Activated naive CD8-positive, alpha-beta T cell treated with anti-CD3 and anti-CD28 coated beads for 36 hours (primary cell): ENCODE data around the gene RSPRY1. TPM values are rescaled to one million over a fixed set of nuclear protein-coding genes. Genes with fewer than 3 reads are reported as not detected.
"Not testable (repeated sequence)": the region's sequence is repeated elsewhere in the genome, so short reads cannot be mapped to it uniquely, and the experiment has no call there.

ENCODE experiments used
- DNase-seq: peaks from one replicate; pipeline ENCODE4 v3.0.0; 2021
- H3K27ac Mint-ChIP-seq: one replicate; pipeline ENCODE4 v1.8.0; 2022; ENCODE audit warnings: mild to moderate bottlenecking, moderate library complexity, mixed read lengths
- H3K27me3 Mint-ChIP-seq: one replicate; pipeline ENCODE4 v1.8.0; 2022; ENCODE audit warnings: mild to moderate bottlenecking, mixed read lengths
- H3K36me3 Mint-ChIP-seq: one replicate; pipeline ENCODE4 v1.8.0; 2021; ENCODE audit warnings: mild to moderate bottlenecking, mixed read lengths
- H3K4me1 Mint-ChIP-seq: one replicate; pipeline ENCODE4 v1.8.0; 2021; ENCODE audit warnings: mixed read lengths
- H3K4me3 Mint-ChIP-seq: one replicate; pipeline ENCODE4 v1.8.0; 2022; ENCODE audit warnings: mild to moderate bottlenecking, moderate library complexity, mixed read lengths
- H3K9me3 Mint-ChIP-seq: one replicate; pipeline ENCODE4 v1.8.0; 2022; ENCODE audit warnings: mixed read lengths
- total RNA-seq, 2 experiments: library from RNA; stranded (reverse); gene quantifications; one replicate each; pipeline ENCODE4 v1.2.3, GENCODE V29; 2021

RSPRY1 gene
- total RNA-seq, 2 experiments from 2014 or later: 27.2 to 30.5 TPM

DNA sequence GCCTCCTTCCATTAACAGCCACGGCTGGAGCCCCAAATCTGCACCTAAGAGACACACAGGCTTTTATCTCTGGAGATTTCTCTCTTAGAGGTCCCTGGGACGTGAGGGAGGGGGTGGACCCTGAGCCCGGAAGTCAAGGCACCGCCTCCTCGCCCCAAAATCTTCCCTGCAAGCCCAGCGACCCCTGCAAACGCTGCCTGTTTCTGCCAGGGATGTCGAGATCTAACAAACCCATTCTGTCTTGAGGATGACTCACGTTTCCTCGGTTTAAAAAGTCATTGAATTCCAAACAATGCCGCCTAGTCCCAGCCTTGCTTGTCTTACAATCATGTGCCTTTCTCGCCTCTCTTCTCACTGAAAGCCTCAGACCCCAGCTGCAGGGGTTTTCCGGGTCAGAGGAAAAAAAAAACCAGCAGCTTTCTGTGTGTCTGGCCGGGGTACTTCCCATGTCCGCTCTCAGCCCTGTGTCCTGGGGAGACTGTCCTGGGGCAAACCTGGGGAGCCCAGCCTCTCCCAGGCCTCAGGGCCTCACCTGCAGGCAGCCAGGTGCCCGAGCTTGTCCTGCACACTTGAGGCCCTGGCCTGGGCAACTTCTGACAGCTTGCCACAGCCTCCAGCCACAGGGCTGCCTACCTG lies 74.3 kb downstream of the RSPRY1 start:
- no peaks in the 10 kb centered on the region for H3K27me3 Mint-ChIP-seq
- H3K36me3 Mint-ChIP-seq: no peaks in the 10 kb centered on the region
- H3K9me3 Mint-ChIP-seq: no peaks in the 10 kb centered on the region
- H3K4me3 Mint-ChIP-seq: peak overlapping the region; percentile 54
- DNase-seq: peak; percentile 34
- peaks cover 15% of the 10 kb centered on the region for H3K4me1 Mint-ChIP-seq
- peak overlapping the region; percentile 87 for H3K27ac Mint-ChIP-seq

DNA sequence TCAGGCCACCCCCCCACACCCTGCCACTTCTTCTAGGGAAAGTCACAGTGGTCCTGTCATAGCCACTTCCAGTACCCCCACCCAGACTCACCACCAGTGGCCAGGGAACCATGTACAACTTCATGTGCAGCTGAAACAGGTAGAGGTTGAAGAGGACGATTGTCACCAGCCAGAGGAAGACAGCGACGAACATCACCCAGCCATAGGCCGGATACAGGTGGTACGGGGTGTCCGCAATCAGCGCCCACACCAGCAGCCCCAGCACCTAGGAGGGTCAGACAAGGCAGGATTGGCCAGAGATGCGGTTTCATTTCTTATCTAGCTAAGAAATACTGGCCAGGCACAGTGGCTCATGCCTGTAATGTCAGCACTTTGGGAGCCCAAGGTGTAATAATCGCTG lies 75.7 kb downstream of the RSPRY1 start:
- Mint-ChIP-seq H3K4me1 (peaks cover 25% of the 10 kb centered on the region), H3K9me3 (no peaks in the 10 kb centered on the region), H3K27me3 (no peaks in the 10 kb centered on the region), H3K36me3 (no peaks in the 10 kb centered on the region), H3K27ac (no peak overlapping the region), H3K4me3 (no peak overlapping the region)
- no peak for DNase-seq

DNA sequence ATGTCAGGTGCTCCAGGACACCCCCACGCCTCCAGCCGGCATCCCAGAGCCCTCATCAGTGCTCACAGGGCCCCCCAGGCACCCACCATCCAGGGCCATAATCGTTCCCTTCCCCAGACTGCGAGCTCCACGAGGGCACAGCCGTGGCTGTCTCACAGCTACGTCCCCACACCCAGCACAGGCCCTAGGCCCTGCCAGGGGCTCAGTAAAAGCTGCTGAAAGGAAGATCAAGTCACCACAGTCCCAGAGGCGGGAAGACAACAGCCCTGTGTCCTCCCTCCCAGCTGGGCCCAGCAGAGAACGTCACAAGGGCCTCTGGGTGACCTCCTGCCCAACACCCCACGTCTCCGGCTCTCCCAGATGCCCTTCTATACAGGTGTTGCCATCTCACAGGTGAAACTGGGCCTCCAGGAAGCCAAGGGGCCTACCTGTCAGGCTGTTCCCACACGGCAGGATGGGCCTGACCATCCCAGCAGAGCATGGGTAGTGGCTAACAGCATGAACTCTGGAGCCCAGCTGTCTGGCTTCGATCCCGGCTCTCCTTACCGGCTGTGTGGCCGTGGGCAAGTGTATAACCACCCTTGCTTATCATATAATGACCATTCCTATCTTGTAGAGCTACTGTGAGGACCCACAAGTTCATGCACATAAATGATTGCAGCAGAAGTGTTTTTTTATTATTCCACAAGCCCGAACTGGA lies 76.9 kb downstream of the RSPRY1 start:
- no peaks in the 10 kb centered on the region for H3K36me3 Mint-ChIP-seq
- peak overlapping the region; percentile 20 for H3K27ac Mint-ChIP-seq
- H3K9me3 Mint-ChIP-seq: no peaks in the 10 kb centered on the region
- no peak for DNase-seq
- H3K4me3 Mint-ChIP-seq: no peak overlapping the region
- H3K4me1 Mint-ChIP-seq: peaks cover 35% of the 10 kb centered on the region
- H3K27me3 Mint-ChIP-seq: no peaks in the 10 kb centered on the region

DNA sequence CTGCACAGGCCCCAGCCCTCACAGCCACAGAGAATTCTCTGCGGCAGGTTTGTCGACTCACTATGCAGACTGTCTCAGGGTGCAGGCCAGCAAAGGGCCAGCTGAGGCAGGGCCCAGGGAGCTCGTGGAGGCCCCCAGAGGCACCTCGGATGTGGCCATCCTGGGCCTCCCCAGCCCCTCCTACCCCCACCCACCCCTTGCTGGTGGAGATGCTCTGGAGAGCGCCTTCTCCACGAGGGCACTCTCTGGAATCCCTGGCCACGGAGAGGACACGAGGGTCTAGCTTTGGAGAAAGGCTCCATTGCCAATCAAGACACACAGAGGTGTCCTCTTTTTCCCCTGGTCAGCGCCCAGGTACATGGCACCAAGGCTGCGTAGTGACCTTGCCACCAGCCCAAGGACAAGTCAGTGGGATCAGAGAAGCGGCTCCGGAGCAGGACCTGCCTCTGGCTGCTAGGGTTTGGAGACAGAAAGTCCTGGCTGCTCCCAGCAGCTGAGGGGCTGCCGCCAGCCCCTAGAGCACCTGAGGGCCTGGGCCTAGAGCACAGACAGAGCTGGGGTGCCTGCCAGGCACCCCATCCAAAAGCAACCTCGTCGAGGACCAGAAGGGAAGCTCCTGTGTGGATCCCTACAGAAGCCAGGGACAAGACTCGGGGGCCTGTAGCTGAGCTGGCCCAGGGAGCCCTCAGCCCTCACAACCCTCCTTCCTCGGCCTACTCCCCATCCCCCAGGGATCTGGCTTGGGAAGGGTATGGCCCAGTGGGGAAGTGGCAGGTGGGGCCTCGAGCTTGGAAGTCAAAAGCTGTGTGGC lies 77.6 kb downstream of the RSPRY1 start:
- H3K9me3 Mint-ChIP-seq: no peaks in the 10 kb centered on the region
- H3K36me3 Mint-ChIP-seq: no peaks in the 10 kb centered on the region
- H3K27me3 Mint-ChIP-seq: no peaks in the 10 kb centered on the region
- H3K4me1 Mint-ChIP-seq: peaks cover 40% of the 10 kb centered on the region
- no peak overlapping the region for H3K4me3 Mint-ChIP-seq
- DNase-seq: no peak
- H3K27ac Mint-ChIP-seq: no peak overlapping the region

DNA sequence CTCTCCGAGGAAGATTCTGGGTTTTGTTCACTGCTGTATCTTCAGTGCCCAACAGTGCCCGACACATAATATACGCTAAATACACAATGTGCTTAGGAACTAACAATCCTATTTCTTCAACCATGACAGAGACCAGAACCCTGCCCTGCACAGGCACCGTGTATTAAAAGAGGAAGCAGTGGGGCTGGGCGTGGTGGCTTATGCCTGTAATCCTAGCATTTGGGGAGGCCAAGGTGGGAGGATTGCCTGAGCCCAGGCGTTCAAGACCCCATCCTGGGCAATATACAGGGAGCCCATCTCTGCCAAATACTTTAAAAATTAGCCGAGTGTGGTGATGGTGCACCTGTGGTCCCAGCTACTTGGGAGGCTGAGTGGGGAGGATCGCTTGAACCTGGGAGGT lies 78.3 kb downstream of the RSPRY1 start:
- Mint-ChIP-seq H3K4me3 (no peak overlapping the region), H3K4me1 (peaks cover 43% of the 10 kb centered on the region), H3K27me3 (no peaks in the 10 kb centered on the region), H3K27ac (no peak overlapping the region), H3K36me3 (no peaks in the 10 kb centered on the region), H3K9me3 (no peaks in the 10 kb centered on the region)
- DNase-seq: no peak

DNA sequence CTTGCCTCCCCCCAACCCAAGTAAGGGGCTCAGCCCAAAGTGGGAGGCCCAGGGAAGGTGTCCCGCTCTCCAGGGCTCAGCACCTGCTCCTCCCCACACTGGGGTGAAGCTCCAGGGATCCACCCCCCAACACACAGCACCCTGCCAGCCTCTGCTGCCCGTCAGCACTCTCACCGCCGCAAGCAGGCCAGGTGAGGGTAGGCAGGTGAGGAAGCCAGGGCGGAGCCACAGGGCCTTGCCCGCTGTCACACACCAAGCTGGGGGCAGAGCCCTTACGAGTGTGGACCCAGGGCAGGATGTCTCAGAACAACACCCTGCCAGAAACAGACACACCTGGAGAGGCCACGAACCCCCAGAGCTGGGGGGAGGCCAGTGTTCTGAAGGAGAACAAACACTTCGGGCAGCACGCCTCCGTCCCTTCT lies 78.8 kb downstream of the RSPRY1 start:
- Mint-ChIP-seq H3K27me3 (no peaks in the 10 kb centered on the region), H3K4me1 (peaks cover 40% of the 10 kb centered on the region), H3K9me3 (no peaks in the 10 kb centered on the region), H3K4me3 (no peak overlapping the region), H3K36me3 (no peaks in the 10 kb centered on the region), H3K27ac (peak overlapping the region; percentile 12)
- no peak for DNase-seq

DNA sequence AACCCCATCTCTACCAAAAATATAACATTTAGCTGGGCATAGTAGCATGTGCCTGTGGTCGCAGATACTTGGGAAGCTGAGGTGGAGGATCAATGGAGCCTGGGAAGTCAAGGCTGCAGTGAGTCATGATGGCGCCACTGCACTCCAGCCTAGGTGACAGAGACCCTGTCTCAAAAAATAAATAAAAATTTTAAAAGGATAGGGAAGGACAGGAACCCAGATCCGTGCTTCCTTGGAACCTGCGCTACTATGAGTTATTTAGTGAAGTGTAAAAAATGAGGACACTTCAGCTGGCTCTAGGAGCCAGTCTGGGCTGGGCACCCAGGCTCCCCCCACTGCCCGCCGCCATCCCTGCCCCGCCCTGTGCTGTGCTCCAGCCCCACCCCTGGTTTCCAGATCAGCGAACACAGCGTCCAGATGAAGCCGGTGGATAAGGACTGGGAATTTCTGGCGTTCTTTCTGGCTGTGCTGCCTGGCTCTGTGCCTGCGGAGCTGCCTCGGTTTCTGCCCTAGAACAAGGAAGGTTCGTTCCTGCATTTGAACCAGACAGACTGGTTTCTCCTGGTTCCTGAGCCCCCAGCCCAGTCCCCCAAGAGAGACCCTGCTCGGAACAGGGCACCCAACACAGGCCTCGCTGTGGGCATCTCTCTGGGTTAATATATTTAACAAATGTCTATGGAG lies 79.9 kb downstream of the RSPRY1 start:
- peak overlapping the region; percentile 81 for H3K27ac Mint-ChIP-seq
- no peak for DNase-seq
- no peak overlapping the region for H3K4me3 Mint-ChIP-seq
- peaks cover 32% of the 10 kb centered on the region for H3K4me1 Mint-ChIP-seq
- H3K27me3 Mint-ChIP-seq: no peaks in the 10 kb centered on the region
- H3K36me3 Mint-ChIP-seq: no peaks in the 10 kb centered on the region
- H3K9me3 Mint-ChIP-seq: no peaks in the 10 kb centered on the region

DNA sequence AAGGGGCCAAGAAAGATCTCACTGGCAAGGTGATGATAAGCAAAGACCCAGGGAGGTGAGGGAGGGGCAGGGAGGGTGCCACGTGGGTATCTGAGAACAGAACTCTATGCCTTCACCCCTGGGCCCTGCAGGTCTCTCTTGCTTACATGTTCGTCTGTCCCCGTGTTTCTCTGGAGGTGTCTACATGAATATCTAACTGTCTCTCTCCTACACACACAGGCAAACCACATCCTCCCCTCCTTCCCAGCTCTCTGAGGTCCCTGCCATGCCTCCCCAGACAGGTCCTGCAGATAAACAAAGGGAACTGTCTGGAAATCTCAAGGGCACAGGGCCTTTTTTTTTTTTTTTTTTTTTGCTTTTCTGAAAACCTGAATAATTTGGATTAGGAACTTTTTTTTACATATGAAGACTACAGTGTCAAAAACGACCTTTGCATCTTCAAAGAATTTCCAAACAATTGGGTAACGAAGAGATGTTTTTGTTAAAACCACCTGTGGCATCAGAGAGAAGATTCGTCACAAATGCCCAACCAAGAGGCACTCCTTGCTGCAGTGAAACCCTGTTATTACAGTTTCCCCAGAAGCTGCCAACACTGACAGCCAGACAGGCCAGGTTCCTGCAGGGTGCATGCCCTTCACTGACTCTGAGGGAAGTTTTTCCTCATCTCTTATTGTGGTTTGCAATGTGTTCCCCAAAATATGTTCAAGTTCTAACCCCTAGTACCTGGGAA lies 80.6 kb downstream of the RSPRY1 start:
- H3K27ac Mint-ChIP-seq: peak overlapping the region; percentile 81
- no peaks in the 10 kb centered on the region for H3K36me3 Mint-ChIP-seq
- no peaks in the 10 kb centered on the region for H3K9me3 Mint-ChIP-seq
- H3K27me3 Mint-ChIP-seq: no peaks in the 10 kb centered on the region
- H3K4me1 Mint-ChIP-seq: peaks cover 32% of the 10 kb centered on the region
- DNase-seq: no peak
- no peak overlapping the region for H3K4me3 Mint-ChIP-seq

DNA sequence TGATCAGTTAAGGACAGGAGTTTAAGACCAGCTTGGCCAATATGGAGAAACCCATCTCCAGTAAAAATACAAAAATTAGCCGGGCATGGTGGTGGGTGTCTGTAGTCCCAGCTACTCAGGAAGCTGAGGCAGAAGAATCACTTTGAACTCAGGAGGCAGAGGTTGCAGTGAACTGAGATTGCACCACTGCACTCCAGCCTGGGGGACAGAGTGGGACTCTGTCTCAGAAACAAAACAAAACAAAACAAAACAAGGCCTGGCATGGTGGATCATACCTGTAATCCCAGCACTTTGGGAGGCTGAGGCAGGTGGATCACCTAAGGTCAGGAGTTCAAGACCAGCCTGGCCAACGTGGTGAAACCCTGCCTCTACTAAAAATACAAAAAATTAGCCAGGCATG lies 81.2 kb downstream of the RSPRY1 start:
- H3K4me3 Mint-ChIP-seq, H3K36me3 Mint-ChIP-seq, DNase-seq, H3K9me3 Mint-ChIP-seq, H3K27me3 Mint-ChIP-seq: not testable (repeated sequence)
- Mint-ChIP-seq H3K27ac (peak overlapping the region; percentile 81), H3K4me1 (peaks cover 32% of the 10 kb centered on the region)

DNA sequence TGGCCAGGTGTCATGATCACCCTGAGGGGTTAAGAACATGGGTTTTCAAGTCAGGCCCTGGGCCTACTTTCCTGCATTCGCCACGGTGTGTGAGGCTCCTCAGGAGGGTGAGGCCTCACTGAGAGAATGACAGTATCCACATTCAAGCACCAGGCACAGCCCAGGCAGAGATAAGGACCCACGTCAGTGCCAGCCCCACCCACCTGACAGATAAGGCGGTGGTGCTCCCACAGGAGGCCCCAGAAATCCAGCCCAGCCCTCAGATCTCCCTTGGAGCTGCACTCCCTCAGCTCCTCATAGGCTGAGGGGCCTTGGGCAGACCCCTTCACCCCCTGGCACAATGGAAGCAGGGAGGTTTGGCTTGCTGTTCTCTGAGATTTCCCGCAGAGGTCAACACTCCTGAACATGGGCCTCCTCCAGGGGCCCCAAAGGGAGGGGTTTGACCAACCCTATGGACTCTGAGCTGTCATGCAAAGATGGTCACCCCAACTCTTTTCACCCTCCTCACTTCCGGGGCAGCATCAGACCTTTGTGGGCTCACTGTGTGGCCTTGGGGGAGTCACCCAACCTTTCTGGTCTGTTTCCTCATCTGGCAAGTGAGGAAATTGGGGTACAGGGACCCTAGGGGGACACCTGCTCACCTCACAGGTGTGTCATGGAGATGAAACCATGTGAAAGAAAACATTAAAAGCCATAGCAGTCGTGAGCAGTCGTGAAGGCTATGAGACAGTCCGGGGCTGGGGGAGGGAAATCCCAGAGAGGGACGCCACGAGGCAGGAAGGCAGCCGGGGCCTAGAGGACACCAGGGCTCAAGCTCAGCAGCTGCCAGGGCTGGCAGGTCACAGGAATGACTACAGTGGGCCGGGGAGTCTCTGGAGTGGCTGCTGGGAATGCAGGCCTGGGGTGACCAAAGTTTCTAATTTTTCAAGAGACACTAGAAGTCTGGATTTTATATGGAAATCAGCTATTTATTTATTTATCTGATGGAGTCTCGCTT lies 83.0 kb downstream of the RSPRY1 start:
- no peak for DNase-seq
- Mint-ChIP-seq H3K27me3 (no peaks in the 10 kb centered on the region), H3K36me3 (no peaks in the 10 kb centered on the region), H3K9me3 (no peaks in the 10 kb centered on the region), H3K27ac (peak overlapping the region; percentile 80), H3K4me1 (peaks cover 32% of the 10 kb centered on the region), H3K4me3 (no peak overlapping the region)

DNA sequence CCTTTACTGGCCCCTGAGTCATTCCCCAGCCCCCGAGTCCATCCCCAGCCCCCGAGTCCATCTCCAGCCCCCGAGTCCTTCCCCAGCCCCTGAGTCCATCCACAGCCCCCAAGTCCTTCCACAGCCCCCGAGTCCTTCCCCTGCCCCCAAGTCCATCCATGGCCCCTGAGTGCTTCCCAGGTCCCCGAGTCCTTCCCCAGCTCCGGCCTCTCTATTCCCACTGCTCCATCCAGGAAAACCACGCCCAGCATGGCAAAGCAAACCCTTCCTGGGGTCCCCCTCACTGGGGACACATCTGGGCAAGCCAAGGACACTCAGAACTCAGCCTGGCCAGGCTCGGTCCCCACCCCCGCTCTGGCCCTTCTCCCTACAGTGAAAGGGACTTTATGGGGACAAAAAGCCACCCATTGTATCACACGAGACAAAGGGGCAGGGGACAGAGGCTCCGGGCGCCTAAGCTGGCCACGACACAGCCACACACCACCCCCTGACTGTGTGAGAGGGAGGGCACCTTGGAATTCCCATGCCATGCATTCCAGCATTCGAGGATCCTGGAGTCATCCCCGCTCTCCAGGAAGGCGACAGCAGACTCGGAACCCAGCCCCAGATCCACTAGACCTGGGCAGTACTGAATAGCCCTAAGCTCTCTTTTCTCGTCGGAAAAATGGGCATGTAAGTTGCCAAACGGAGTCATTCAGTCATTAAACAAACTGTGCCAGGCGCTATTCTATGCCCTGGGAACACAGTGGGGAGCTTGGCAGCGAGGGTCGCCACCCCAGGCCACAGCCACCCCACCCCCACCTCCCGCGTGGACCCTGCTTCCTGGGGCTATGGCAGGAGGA lies 84.3 kb downstream of the RSPRY1 start:
- Mint-ChIP-seq H3K9me3 (no peaks in the 10 kb centered on the region), H3K27me3 (no peaks in the 10 kb centered on the region), H3K27ac (no peak overlapping the region), H3K4me1 (peaks cover 28% of the 10 kb centered on the region), H3K36me3 (no peaks in the 10 kb centered on the region), H3K4me3 (no peak overlapping the region)
- no peak for DNase-seq

DNA sequence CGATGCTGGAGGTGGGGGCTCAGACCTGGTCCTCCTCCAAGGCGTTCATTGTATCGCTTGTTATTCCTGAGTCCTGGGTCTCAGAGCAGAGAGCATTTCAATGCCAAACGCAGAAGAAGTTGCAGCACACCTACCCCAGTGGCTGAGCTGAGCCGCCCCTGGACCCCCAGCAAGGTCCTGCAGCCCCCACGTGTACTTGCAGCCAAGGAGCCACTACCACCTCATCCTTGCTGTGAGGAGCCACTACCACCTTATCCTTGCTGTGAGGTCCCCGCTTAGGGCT lies 84.9 kb downstream of the RSPRY1 start:
- H3K27ac Mint-ChIP-seq: no peak overlapping the region
- H3K36me3 Mint-ChIP-seq: no peaks in the 10 kb centered on the region
- H3K4me3 Mint-ChIP-seq: no peak overlapping the region
- no peaks in the 10 kb centered on the region for H3K27me3 Mint-ChIP-seq
- H3K9me3 Mint-ChIP-seq: no peaks in the 10 kb centered on the region
- H3K4me1 Mint-ChIP-seq: peaks cover 25% of the 10 kb centered on the region
- no peak for DNase-seq

DNA sequence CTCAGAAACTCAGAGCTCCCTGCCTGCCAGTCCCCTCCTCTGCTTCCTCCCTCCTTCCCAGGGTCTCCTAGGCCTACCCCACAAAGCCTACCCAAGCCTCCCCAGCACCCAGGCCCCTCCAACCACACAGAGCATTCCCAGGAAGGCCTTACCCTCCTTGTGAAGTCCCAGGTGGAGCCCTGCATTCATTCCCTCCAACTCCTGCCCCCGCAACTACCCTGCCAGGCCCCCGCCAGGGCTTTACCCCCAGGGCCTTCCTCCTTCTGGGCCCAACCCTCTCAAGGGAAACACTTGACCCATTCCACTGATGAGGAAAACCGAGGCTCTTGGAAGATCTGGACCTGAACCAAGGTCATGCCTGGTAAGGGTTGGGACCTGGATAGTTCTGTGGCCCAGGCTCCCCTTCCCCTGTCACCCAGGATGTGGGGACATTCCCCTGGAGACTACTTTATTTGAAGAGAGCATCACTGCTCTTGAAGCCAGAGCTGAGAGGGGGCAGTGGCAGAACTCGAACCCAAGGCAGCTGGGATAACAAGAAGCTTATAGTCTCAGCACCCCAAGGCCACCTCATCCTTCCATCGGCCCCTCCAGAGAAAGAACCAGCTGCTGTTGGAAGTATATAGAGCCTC lies 85.9 kb downstream of the RSPRY1 start:
- Mint-ChIP-seq H3K4me1 (peaks cover 20% of the 10 kb centered on the region), H3K9me3 (no peaks in the 10 kb centered on the region), H3K4me3 (no peak overlapping the region), H3K36me3 (no peaks in the 10 kb centered on the region), H3K27me3 (no peaks in the 10 kb centered on the region), H3K27ac (no peak overlapping the region)
- no peak for DNase-seq
